ENCODE results near the gene ATXN1. TPM values are rescaled to one million over a fixed set of nuclear protein-coding genes. Genes with fewer than 3 reads are reported as not detected.
"Not testable (repeated sequence)": the region's sequence is repeated elsewhere in the genome, so short reads cannot be mapped to it uniquely, and the experiment has no call there.

Gene ATXN1
- total RNA-seq, 1 experiment from 2014 or later = 7.6 TPM

GRCh38 chr6:16543521-16543920 lies 217.7 kb downstream of the ATXN1 start:
- Histone ChIP-seq H3K36me3 (replicated peaks; ENCODE audit: control insufficient read depth, insufficient read depth, low read length) (no peaks in the 10 kb centered on the region), H3K4me3 (ENCODE audit: insufficient read depth, low read depth, low read length) (no peak overlapping the region), H3K27me3 (ENCODE audit: control insufficient read depth, insufficient read depth, low read length) (no peaks in the 10 kb centered on the region)
- no peak for DNase-seq

GRCh38 chr6:16542070-16542469 lies 219.2 kb downstream of the ATXN1 start:
- Histone ChIP-seq H3K27me3 (ENCODE audit: control insufficient read depth, insufficient read depth, low read length) (no peaks in the 10 kb centered on the region), H3K4me3 (ENCODE audit: insufficient read depth, low read depth, low read length) (no peak overlapping the region), H3K36me3 (replicated peaks; ENCODE audit: control insufficient read depth, insufficient read depth, low read length) (no peaks in the 10 kb centered on the region)
- DNase-seq = no peak

GRCh38 chr6:16540804-16541752 lies 220.2 kb downstream of the ATXN1 start:
- no peaks in the 10 kb centered on the region for H3K36me3 ChIP-seq (replicated peaks; ENCODE audit: control insufficient read depth, insufficient read depth, low read length)
- no peak overlapping the region for H3K4me3 ChIP-seq (ENCODE audit: insufficient read depth, low read depth, low read length)
- no peak for DNase-seq
- no peaks in the 10 kb centered on the region for H3K27me3 ChIP-seq (ENCODE audit: control insufficient read depth, insufficient read depth, low read length)

GRCh38 chr6:16540383-16540782 lies 220.9 kb downstream of the ATXN1 start:
- DNase-seq; H3K27me3 ChIP-seq (ENCODE audit: control insufficient read depth, insufficient read depth, low read length); H3K36me3 ChIP-seq (replicated peaks; ENCODE audit: control insufficient read depth, insufficient read depth, low read length); H3K4me3 ChIP-seq (ENCODE audit: insufficient read depth, low read depth, low read length): not testable (repeated sequence)

GRCh38 chr6:16539086-16539931 lies 222.0 kb downstream of the ATXN1 start:
- Histone ChIP-seq H3K36me3 (replicated peaks; ENCODE audit: control insufficient read depth, insufficient read depth, low read length) (no peaks in the 10 kb centered on the region), H3K4me3 (ENCODE audit: insufficient read depth, low read depth, low read length) (no peak overlapping the region), H3K27me3 (ENCODE audit: control insufficient read depth, insufficient read depth, low read length) (no peaks in the 10 kb centered on the region)
- no peak for DNase-seq

- Histone ChIP-seq H3K27me3 (ENCODE audit: control insufficient read depth, insufficient read depth, low read length) (no peaks in the 10 kb centered on the region), H3K4me3 (ENCODE audit: insufficient read depth, low read depth, low read length) (no peak overlapping the region), H3K36me3 (replicated peaks; ENCODE audit: control insufficient read depth, insufficient read depth, low read length) (no peaks in the 10 kb centered on the region)
- DNase-seq = no peak
These were observed 225.7 kb downstream of the ATXN1 start for GRCh38 chr6:16535564-16535963.

GRCh38 chr6:16533721-16534136 lies 227.5 kb downstream of the ATXN1 start:
- no peak for DNase-seq
- no peak overlapping the region for H3K4me3 ChIP-seq (ENCODE audit: insufficient read depth, low read depth, low read length)

GRCh38 chr6:16533210-16533609 lies 228.1 kb downstream of the ATXN1 start:
- DNase-seq = no peak
- Histone ChIP-seq H3K4me3 (ENCODE audit: insufficient read depth, low read depth, low read length) (no peak overlapping the region), H3K27me3 (ENCODE audit: control insufficient read depth, insufficient read depth, low read length) (no peaks in the 10 kb centered on the region)

More at GRCh38 chr6:16533721-16534136, 227.5 kb downstream of the ATXN1 start:
- Histone ChIP-seq H3K36me3 (replicated peaks; ENCODE audit: control insufficient read depth, insufficient read depth, low read length) (no peaks in the 10 kb centered on the region), H3K27me3 (ENCODE audit: control insufficient read depth, insufficient read depth, low read length) (no peaks in the 10 kb centered on the region)

GRCh38 chr6:16527691-16528090 lies 233.6 kb downstream of the ATXN1 start:
- Histone ChIP-seq H3K36me3 (replicated peaks; ENCODE audit: control insufficient read depth, insufficient read depth, low read length) (no peaks in the 10 kb centered on the region), H3K4me3 (ENCODE audit: insufficient read depth, low read depth, low read length) (no peak overlapping the region), H3K27me3 (ENCODE audit: control insufficient read depth, insufficient read depth, low read length) (no peaks in the 10 kb centered on the region)
- DNase-seq = no peak

More at GRCh38 chr6:16533210-16533609, 228.1 kb downstream of the ATXN1 start:
- no peaks in the 10 kb centered on the region for H3K36me3 ChIP-seq (replicated peaks; ENCODE audit: control insufficient read depth, insufficient read depth, low read length)

GRCh38 chr6:16524380-16524707 lies 236.9 kb downstream of the ATXN1 start:
- DNase-seq = no peak
- H3K36me3 ChIP-seq (replicated peaks; ENCODE audit: control insufficient read depth, insufficient read depth, low read length) = no peaks in the 10 kb centered on the region
- no peak overlapping the region for H3K4me3 ChIP-seq (ENCODE audit: insufficient read depth, low read depth, low read length)
- no peaks in the 10 kb centered on the region for H3K27me3 ChIP-seq (ENCODE audit: control insufficient read depth, insufficient read depth, low read length)

GRCh38 chr6:16523606-16524379 lies 237.5 kb downstream of the ATXN1 start:
- no peak for DNase-seq
- no peak overlapping the region for H3K4me3 ChIP-seq (ENCODE audit: insufficient read depth, low read depth, low read length)
- no peaks in the 10 kb centered on the region for H3K27me3 ChIP-seq (ENCODE audit: control insufficient read depth, insufficient read depth, low read length)
- no peaks in the 10 kb centered on the region for H3K36me3 ChIP-seq (replicated peaks; ENCODE audit: control insufficient read depth, insufficient read depth, low read length)

- DNase-seq = no peak
- Histone ChIP-seq H3K36me3 (replicated peaks; ENCODE audit: control insufficient read depth, insufficient read depth, low read length) (no peaks in the 10 kb centered on the region), H3K4me3 (ENCODE audit: insufficient read depth, low read depth, low read length) (no peak overlapping the region), H3K27me3 (ENCODE audit: control insufficient read depth, insufficient read depth, low read length) (no peaks in the 10 kb centered on the region)
These were observed 238.3 kb downstream of the ATXN1 start for GRCh38 chr6:16522937-16523336.

- Histone ChIP-seq H3K36me3 (replicated peaks; ENCODE audit: control insufficient read depth, insufficient read depth, low read length) (no peaks in the 10 kb centered on the region), H3K27me3 (ENCODE audit: control insufficient read depth, insufficient read depth, low read length) (no peaks in the 10 kb centered on the region), H3K4me3 (ENCODE audit: insufficient read depth, low read depth, low read length) (no peak overlapping the region)
- no peak for DNase-seq
These were observed 239.7 kb downstream of the ATXN1 start for GRCh38 chr6:16521528-16521927.
